ENCODE results near the gene AADAT. TPM values are rescaled to one million over a fixed set of nuclear protein-coding genes. Genes with fewer than 3 reads are reported as not detected.
A peak's percentile ranks its signal among the peaks of the same experiment; 100 is the strongest.
"Not testable (repeated sequence)": the region's sequence is repeated elsewhere in the genome, so short reads cannot be mapped to it uniquely, and the experiment has no call there.

Gene AADAT
- 40.2 TPM for polyA plus RNA-seq (ENCODE audit: insufficient read length)
- long read RNA-seq, donor 1, partial matches to known transcripts, result 18 of 22 reads
- long read RNA-seq, donor 1, other reads (novel, unspliced or antisense), result 0 of 22 reads
- long read RNA-seq, donor 2, partial matches to known transcripts, result 6 of 8 reads
- long read RNA-seq, donor 2, other reads (novel, unspliced or antisense), result 0 of 8 reads
- long read RNA-seq, donor 3, partial matches to known transcripts, result 11 of 14 reads
- long read RNA-seq, donor 3, other reads (novel, unspliced or antisense), result 0 of 14 reads
- long read RNA-seq, donor 4, partial matches to known transcripts, result 0 of 1 reads
- long read RNA-seq, donor 4, other reads (novel, unspliced or antisense), result 0 of 1 reads
- long read RNA-seq, donor 5, transcript AADAT-201 (13 exons, 2,261 nt), result major isoform, 6 of 6 reads
- long read RNA-seq, donor 5, partial matches to known transcripts, result 0 of 6 reads
- long read RNA-seq, donor 5, other reads (novel, unspliced or antisense), result 0 of 6 reads
- long read RNA-seq, donor 6, partial matches to known transcripts, result 6 of 10 reads
- long read RNA-seq, donor 6, other reads (novel, unspliced or antisense), result 0 of 10 reads
- long read RNA-seq, donor 7, partial matches to known transcripts, result 5 of 8 reads
- long read RNA-seq, donor 7, other reads (novel, unspliced or antisense), result 0 of 8 reads
- long read RNA-seq, donor 8, partial matches to known transcripts, result 5 of 7 reads
- long read RNA-seq, donor 8, other reads (novel, unspliced or antisense), result 0 of 7 reads

GRCh38 chr4:170089668-170090351 lies at the start of gene AADAT:
TSS of gene AADAT (minus strand) at chr4:170089956. CDS start at chr4:170089690, 266 bp downstream.
- peak; percentile 81 for DNase-seq

GRCh38 chr4:170138580-170139194 lies 48.9 kb upstream of the AADAT start:
- peak; percentile 76 for DNase-seq

GRCh38 chr4:170137927-170138326 lies 48.2 kb upstream of the AADAT start:
- DNase-seq, result no peak

GRCh38 chr4:170137466-170137865 lies 47.7 kb upstream of the AADAT start:
- no peak for DNase-seq

- DNase-seq, result no peak
Observed at GRCh38 chr4:170134821-170135220, 45.1 kb upstream of the AADAT start.

GRCh38 chr4:170128219-170128804 lies 38.6 kb upstream of the AADAT start:
- no peak for DNase-seq

GRCh38 chr4:170127758-170128157 lies 38.0 kb upstream of the AADAT start:
- DNase-seq, result no peak

GRCh38 chr4:170124406-170124805 lies 34.6 kb upstream of the AADAT start:
- no peak for DNase-seq

GRCh38 chr4:170122252-170122651 lies 32.5 kb upstream of the AADAT start:
- no peak for DNase-seq

- DNase-seq, result no peak
Observed at GRCh38 chr4:170114636-170115035, 24.9 kb upstream of the AADAT start.

GRCh38 chr4:170114183-170114582 lies 24.4 kb upstream of the AADAT start:
- not testable (repeated sequence) for DNase-seq

GRCh38 chr4:170111546-170111945 lies 21.8 kb upstream of the AADAT start:
- no peak for DNase-seq

- DNase-seq, result no peak
Observed at GRCh38 chr4:170111085-170111484, 21.3 kb upstream of the AADAT start.

GRCh38 chr4:170110285-170110672 lies 20.5 kb upstream of the AADAT start:
- DNase-seq, result no peak

GRCh38 chr4:170109586-170110284 lies 20.0 kb upstream of the AADAT start:
- DNase-seq, result no peak

GRCh38 chr4:170106900-170107299 lies 17.1 kb upstream of the AADAT start:
- no peak for DNase-seq

- DNase-seq, result no peak
Observed at GRCh38 chr4:170102426-170102825, 12.7 kb upstream of the AADAT start.

GRCh38 chr4:170098171-170098570 lies 8.4 kb upstream of the AADAT start:
- not testable (repeated sequence) for DNase-seq

- DNase-seq, result no peak
Observed at GRCh38 chr4:170097681-170098080, 7.9 kb upstream of the AADAT start.

- DNase-seq, result no peak
Observed at GRCh38 chr4:170093973-170094535, 4.3 kb upstream of the AADAT start.

Measured in left kidney (tissue), 8 donors.